Measurements from ENCODE around the gene PI4KB.
A peak's percentile ranks its signal among the peaks of the same experiment; 100 is the strongest.

Gene PI4KB

GRCh38 chr1:151311011-151311410 is 16.2 kb downstream of the PI4KB start:
- no peak for DNase-seq

GRCh38 chr1:151309811-151310323 is 17.3 kb downstream of the PI4KB start:
- no peak for DNase-seq

- no peak for DNase-seq
These were observed 32.3 kb downstream of the PI4KB start for GRCh38 chr1:151294742-151295462.

GRCh38 chr1:151293093-151293492 is 34.1 kb downstream of the PI4KB start:
- no peak for DNase-seq

GRCh38 chr1:151292207-151293030 is 34.8 kb downstream of the PI4KB start:
- no peak for DNase-seq

GRCh38 chr1:151290709-151291303 is 36.4 kb downstream of the PI4KB start:
- DNase-seq, result no peak

GRCh38 chr1:151289991-151290708 is 37.1 kb downstream of the PI4KB start:
- DNase-seq, result no peak

- DNase-seq, result no peak
These were observed 37.9 kb downstream of the PI4KB start for GRCh38 chr1:151289080-151289935.

GRCh38 chr1:151288502-151288901 is 38.7 kb downstream of the PI4KB start:
- DNase-seq, result no peak

- DNase-seq, result no peak
These were observed 39.3 kb downstream of the PI4KB start for GRCh38 chr1:151287767-151288500.

- DNase-seq, result no peak
These were observed 39.9 kb downstream of the PI4KB start for GRCh38 chr1:151287341-151287699.

GRCh38 chr1:151286619-151287340 is 40.4 kb downstream of the PI4KB start:
- no peak for DNase-seq

- DNase-seq, result no peak
These were observed 43.1 kb downstream of the PI4KB start for GRCh38 chr1:151284013-151284577.

GRCh38 chr1:151282883-151283725 is 44.1 kb downstream of the PI4KB start:
- DNase-seq, result no peak

GRCh38 chr1:151281969-151282882 is 45.0 kb downstream of the PI4KB start, which contains the start of gene ZNF687:
Gene ZNF687 (plus strand): TSS chr1:151282299. CDS start chr1:151286292, 3,993 bp downstream.
- DNase-seq, result peak; percentile 99

- DNase-seq, result peak; percentile 96
These were observed 45.8 kb downstream of the PI4KB start for GRCh38 chr1:151281225-151281968.

- DNase-seq, result no peak
These were observed 50.0 kb downstream of the PI4KB start for GRCh38 chr1:151277249-151277648.

Data from NCI-H1436 treated with DMSO at 0.1 percent for 48 hours (cell line).